DND-41 (cell line): ENCODE data around the gene ANXA9.

Source experiments
- ATAC-seq: fragments of 200-7000 bp; cut with Tn5 transposase; 3 replicates; pipeline ENCODE4 v1.9.1; 2021; ENCODE audit warnings: low read depth; ENCODE audit not compliant: insufficient read depth
- DNase-seq: peaks from one replicate; pipeline ENCODE4 v3.0.0-alpha.2; 2020
- H2AFZ ChIP-seq: 2 replicates; pipeline ENCODE4 v1.6.0; 2012; ENCODE audit warnings: low read depth, low read length
- H3K27ac ChIP-seq: 2 replicates; pipeline ENCODE4 v1.5.1; 2012; ENCODE audit warnings: low read length, inconsistent platforms
- H3K27me3 ChIP-seq: fragments of 200-600 bp; sonication (generic); 2 replicates; pipeline ENCODE4 v1.6.0; 2012; ENCODE audit warnings: low read length, mild to moderate bottlenecking, inconsistent platforms; ENCODE audit not compliant: insufficient read depth, poor library complexity
- H3K36me3 ChIP-seq: 2 replicates; pipeline ENCODE4 v1.5.1; 2012; ENCODE audit warnings: low read length, inconsistent platforms; ENCODE audit not compliant: insufficient read depth
- H3K4me1 ChIP-seq: 2 replicates; pipeline ENCODE4 v1.5.1; 2012; ENCODE audit warnings: mild to moderate bottlenecking, low read length; ENCODE audit not compliant: insufficient read depth
- H3K4me2 ChIP-seq: 2 replicates; pipeline ENCODE4 v1.6.0; 2012; ENCODE audit warnings: mild to moderate bottlenecking, moderate library complexity, low read length, inconsistent platforms; ENCODE audit not compliant: insufficient read depth
- H3K4me3 ChIP-seq, 2 experiments: fragments of 200-600 bp in 1 of 2; shearing (Covaris generic) in 1 of 2; 2 replicates each; pipeline ENCODE4 v1.5.1; 2012 to 2016; ENCODE audit warnings: inconsistent platforms in 2 of 2, low read length in 2 of 2, mild to moderate bottlenecking in 2 of 2, low read depth in 1 of 2, moderate library complexity in 1 of 2
- H3K79me2 ChIP-seq: 2 replicates; pipeline ENCODE4 v1.6.0; 2012; ENCODE audit warnings: low read length, inconsistent platforms; ENCODE audit not compliant: insufficient read depth
- H3K9ac ChIP-seq: 2 replicates; pipeline ENCODE4 v1.6.0; 2012; ENCODE audit warnings: low read depth, mild to moderate bottlenecking, inconsistent platforms, low read length, moderate library complexity
- H3K9me3 ChIP-seq: 2 replicates; pipeline ENCODE4 v1.5.1; 2012; ENCODE audit warnings: low read length, moderate library complexity, mild to moderate bottlenecking, inconsistent platforms; ENCODE audit not compliant: insufficient read depth, severe bottlenecking
- H4K20me1 ChIP-seq: 2 replicates; pipeline ENCODE4 v1.6.0; 2012; ENCODE audit warnings: low read length; ENCODE audit not compliant: insufficient read depth
- CTCF ChIP-seq: IDR thresholded peaks from 2 replicates; pipeline ENCODE4 v1.5.1; 2012; ENCODE audit warnings: borderline replicate concordance, low read length, moderate library complexity, mild to moderate bottlenecking; ENCODE audit not compliant: poor library complexity, severe bottlenecking; ENCODE audit errors: extremely low read depth
- EZH2 ChIP-seq: IDR thresholded peaks from 3 replicates; pipeline ENCODE4 v1.6.1; 2012; ENCODE audit warnings: borderline replicate concordance, low read depth, mild to moderate bottlenecking, moderate library complexity, low read length, inconsistent platforms; ENCODE audit not compliant: severe bottlenecking

ANXA9 gene

DNA sequence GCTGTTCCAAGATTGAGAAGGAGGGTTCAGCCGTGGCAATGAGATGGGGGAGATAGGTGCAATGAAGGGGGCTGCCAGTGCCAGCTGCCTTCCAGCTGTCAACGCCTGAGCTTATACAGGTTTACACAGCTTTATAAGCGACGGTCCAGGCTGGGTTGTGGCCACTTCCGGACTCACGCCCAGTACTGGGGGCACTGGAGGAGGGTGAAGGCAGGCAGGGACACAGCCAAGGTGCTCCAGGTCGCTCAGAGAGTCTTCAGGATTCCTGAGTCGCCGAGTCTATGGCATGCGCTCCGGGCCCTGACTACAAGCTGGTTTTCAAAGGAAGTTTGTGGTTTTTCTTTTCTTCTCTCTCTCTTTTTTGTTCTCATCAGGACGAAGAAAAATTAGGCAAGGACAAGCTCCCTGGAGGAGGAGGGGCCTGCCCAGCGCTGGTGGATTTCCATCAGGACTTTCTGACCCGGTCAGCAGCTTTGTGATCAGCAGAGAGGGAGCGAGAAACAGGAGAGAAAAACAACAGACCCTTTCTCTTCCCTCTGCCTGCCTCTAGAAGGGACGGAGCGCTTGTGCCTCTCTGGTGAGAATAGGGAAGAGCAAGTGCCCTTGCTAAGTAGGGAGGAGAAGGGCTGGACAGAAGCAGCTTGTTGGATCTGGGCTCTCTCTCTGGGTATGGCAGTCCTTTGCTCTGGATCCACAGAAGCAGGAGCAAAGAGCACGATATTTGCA lies 24.4 kb downstream of the ANXA9 start, which contains the start of gene MINDY1:
MINDY1 (minus strand) TSS at position 576 of the 726 bp plus-strand sequence. CDS start 4,285 bp downstream, outside the sequence.
- no peaks in the 10 kb centered on the region for H3K9me3 ChIP-seq
- peak within 1 kb of the TSS; percentile 87 for H2AFZ ChIP-seq
- no peaks in the 10 kb centered on the region for H4K20me1 ChIP-seq
- peaks cover 29% of the 10 kb centered on the region for H3K79me2 ChIP-seq
- TF ChIP-seq CTCF (peak; percentile 67), EZH2 (no peak)
- peak within 1 kb of the TSS; percentile 70 for H3K9ac ChIP-seq
- H3K27me3 ChIP-seq, result no peaks in the 10 kb centered on the region
- H3K4me1 ChIP-seq, result peaks cover 80% of the 10 kb centered on the region
- H3K27ac ChIP-seq, result peak within 1 kb of the TSS; percentile 84
- ATAC-seq, result peak; percentile 69
- H3K4me2 ChIP-seq, result peak within 1 kb of the TSS; percentile 88
- H3K36me3 ChIP-seq, result peaks cover 3% of the 10 kb centered on the region; the same call in 1 of the 2 replicates
- peak; percentile 62 for DNase-seq
- peak within 1 kb of the TSS; percentile 3 to 73; a peak in 3 of 4 replicates for H3K4me3 ChIP-seq

GRCh38 chr1:151007853-151008243 lies 25.8 kb downstream of the ANXA9 start:
- Histone ChIP-seq H4K20me1 (no peaks in the 10 kb centered on the region), H3K4me2 (peak overlapping the region; percentile 67), H3K79me2 (peaks cover 35% of the 10 kb centered on the region), H3K27me3 (no peaks in the 10 kb centered on the region), H3K36me3 (peaks cover 3% of the 10 kb centered on the region; the same call in 1 of the 2 replicates), H2AFZ (peak overlapping the region; percentile 75), H3K27ac (peak overlapping the region; percentile 78), H3K4me3 (peak overlapping the region; percentile 40 to 73; a peak in 3 of 4 replicates), H3K9me3 (no peaks in the 10 kb centered on the region), H3K4me1 (peaks cover 74% of the 10 kb centered on the region), H3K9ac (peak overlapping the region; percentile 70)
- ATAC-seq (no peak), DNase-seq (no peak)
- TF ChIP-seq CTCF (no peak), EZH2 (no peak)

GRCh38 chr1:151008244-151009205 lies 26.4 kb downstream of the ANXA9 start, which contains the start of gene PRUNE1:
Gene PRUNE1 (plus strand): TSS chr1:151008449. CDS start chr1:151008633, 184 bp downstream.
- Histone ChIP-seq H3K79me2 (peaks cover 40% of the 10 kb centered on the region), H3K27ac (peak within 1 kb of the TSS; percentile 83), H3K4me1 (peaks cover 67% of the 10 kb centered on the region), H4K20me1 (no peaks in the 10 kb centered on the region), H3K36me3 (peaks cover 8% of the 10 kb centered on the region; the same call in 1 of the 2 replicates), H3K9ac (peak within 1 kb of the TSS; percentile 70), H3K4me3 (peak within 1 kb of the TSS; percentile 40 to 73), H3K4me2 (peak within 1 kb of the TSS; percentile 67), H3K27me3 (no peaks in the 10 kb centered on the region), H2AFZ (peak within 1 kb of the TSS; percentile 89), H3K9me3 (no peaks in the 10 kb centered on the region)
- peak; percentile 83 for ATAC-seq
- no peak for TF ChIP-seq CTCF
- TF ChIP-seq EZH2, result no peak
- DNase-seq, result peak; percentile 95
